H1 (cell line): ENCODE data around the gene TMEM106C.

ENCODE experiments used
- EP300 ChIP-seq, 2 experiments: IDR thresholded peaks; 1 replicate in 1 of 2; 2 replicates in 1 of 2; pipeline ENCODE4 v1.6.1; 2011 to 2012; ENCODE audit warnings: low read depth in 2 of 2, low read length in 2 of 2, mild to moderate bottlenecking in 2 of 2, borderline replicate concordance in 1 of 2, inconsistent platforms in 1 of 2, moderate library complexity in 1 of 2
- POLR2A ChIP-seq, 2 experiments: IDR thresholded peaks; 1 replicate in 1 of 2; 2 replicates in 1 of 2; pipeline ENCODE4 v1.6.1; 2011; ENCODE audit warnings: low read depth in 2 of 2, low read length in 2 of 2, mild to moderate bottlenecking in 2 of 2; ENCODE audit errors: control extremely low read depth in 1 of 2
- POLR2AphosphoS5 ChIP-seq: IDR thresholded peaks from 2 replicates; pipeline ENCODE4 v1.6.1; 2011; ENCODE audit warnings: low read depth, low read length
- TF ChIP-seq, protein P1 (sequence below), 3 experiments: IDR thresholded peaks; 1 replicate in 2 of 3; 2 replicates in 1 of 3; pipeline versions ENCODE4 v1.5.1 to v1.6.1; 2011; ENCODE audit warnings: low read length in 3 of 3, mild to moderate bottlenecking in 3 of 3, inconsistent platforms in 2 of 3, low read depth in 1 of 3, moderate library complexity in 1 of 3; ENCODE audit not compliant: insufficient read depth in 1 of 3; ENCODE audit errors: control extremely low read depth in 1 of 3
- TF ChIP-seq, protein P2 (sequence below): IDR thresholded peaks from 2 replicates; pipeline ENCODE4 v1.6.1; 2012; ENCODE audit warnings: inconsistent platforms
- TF ChIP-seq, protein P3 (sequence below): IDR thresholded peaks from 2 replicates; pipeline ENCODE4 v1.6.1; 2012; ENCODE audit warnings: inconsistent platforms

DNA sequence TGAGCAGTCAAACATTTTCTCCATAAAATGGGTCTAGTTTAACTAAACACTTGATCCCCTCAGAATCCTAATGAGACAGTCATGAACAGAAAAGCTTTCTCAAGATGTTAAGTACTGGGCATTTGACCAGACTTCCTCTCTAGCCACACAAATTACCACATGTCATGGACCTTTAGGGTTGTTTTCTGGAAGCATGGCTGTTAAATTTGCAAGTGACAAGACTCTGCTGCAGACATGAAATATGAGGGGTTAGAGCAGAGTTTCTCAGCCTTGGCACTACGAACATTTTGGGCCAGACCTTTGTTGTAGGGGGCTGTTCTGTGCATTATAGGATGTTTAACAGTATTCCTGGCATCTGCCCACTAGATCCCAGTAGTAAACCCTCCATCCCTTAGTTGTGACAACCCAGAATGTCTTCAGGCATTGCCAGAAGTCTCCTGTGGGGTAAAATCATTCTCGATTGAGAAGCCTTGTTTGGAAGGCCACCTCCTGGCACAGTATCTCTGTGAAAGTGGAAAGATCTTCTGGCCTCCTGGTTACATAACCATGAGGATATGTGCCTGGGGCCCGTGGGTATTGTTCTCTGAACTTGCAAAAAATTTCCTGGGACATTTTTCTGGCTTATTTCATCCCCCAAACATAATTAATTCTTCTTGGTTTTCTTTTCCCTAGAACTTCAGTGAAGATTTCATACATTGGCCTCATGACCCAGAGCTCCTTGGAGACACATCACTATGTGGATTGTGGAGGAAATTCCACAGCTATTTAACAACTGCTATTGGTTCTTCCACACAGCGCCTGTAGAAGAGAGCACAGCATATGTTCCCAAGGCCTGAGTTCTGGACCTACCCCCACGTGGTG is 4.3 kb downstream of the TMEM106C start:
- TF ChIP-seq POLR2A (IDR thresholded peaks at IDR 0.05; ENCODE audit: control extremely low read depth in 1 of 2, low read depth in 2 of 2, low read length in 2 of 2), result no peak
- TF ChIP-seq, protein P1, sequence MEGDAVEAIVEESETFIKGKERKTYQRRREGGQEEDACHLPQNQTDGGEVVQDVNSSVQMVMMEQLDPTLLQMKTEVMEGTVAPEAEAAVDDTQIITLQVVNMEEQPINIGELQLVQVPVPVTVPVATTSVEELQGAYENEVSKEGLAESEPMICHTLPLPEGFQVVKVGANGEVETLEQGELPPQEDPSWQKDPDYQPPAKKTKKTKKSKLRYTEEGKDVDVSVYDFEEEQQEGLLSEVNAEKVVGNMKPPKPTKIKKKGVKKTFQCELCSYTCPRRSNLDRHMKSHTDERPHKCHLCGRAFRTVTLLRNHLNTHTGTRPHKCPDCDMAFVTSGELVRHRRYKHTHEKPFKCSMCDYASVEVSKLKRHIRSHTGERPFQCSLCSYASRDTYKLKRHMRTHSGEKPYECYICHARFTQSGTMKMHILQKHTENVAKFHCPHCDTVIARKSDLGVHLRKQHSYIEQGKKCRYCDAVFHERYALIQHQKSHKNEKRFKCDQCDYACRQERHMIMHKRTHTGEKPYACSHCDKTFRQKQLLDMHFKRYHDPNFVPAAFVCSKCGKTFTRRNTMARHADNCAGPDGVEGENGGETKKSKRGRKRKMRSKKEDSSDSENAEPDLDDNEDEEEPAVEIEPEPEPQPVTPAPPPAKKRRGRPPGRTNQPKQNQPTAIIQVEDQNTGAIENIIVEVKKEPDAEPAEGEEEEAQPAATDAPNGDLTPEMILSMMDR (IDR thresholded peaks at IDR 0.05; ENCODE audit: control extremely low read depth in 1 of 3, insufficient read depth in 1 of 3, low read depth in 1 of 3, low read length in 3 of 3), result no peak
- no peak for TF ChIP-seq POLR2AphosphoS5
- no peak for TF ChIP-seq EP300 (IDR thresholded peaks at IDR 0.05; ENCODE audit: borderline replicate concordance in 1 of 2, low read depth in 2 of 2, low read length in 2 of 2)
- TF ChIP-seq, protein P2, sequence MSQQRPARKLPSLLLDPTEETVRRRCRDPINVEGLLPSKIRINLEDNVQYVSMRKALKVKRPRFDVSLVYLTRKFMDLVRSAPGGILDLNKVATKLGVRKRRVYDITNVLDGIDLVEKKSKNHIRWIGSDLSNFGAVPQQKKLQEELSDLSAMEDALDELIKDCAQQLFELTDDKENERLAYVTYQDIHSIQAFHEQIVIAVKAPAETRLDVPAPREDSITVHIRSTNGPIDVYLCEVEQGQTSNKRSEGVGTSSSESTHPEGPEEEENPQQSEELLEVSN, result no peak
- TF ChIP-seq, protein P3, sequence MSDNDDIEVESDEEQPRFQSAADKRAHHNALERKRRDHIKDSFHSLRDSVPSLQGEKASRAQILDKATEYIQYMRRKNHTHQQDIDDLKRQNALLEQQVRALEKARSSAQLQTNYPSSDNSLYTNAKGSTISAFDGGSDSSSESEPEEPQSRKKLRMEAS, result no peak
